H9 (cell line): ENCODE measurements around the gene ZNF263. TPM values are rescaled to one million over a fixed set of nuclear protein-coding genes. Genes with fewer than 3 reads are reported as not detected.

Source experiments
- DNase-seq: peaks from one replicate; pipeline ENCODE4 v3.0.0-alpha.2; 2017
- H2AFZ ChIP-seq: one replicate; pipeline ENCODE4 v1.6.1; 2013; ENCODE audit warnings: mild to moderate bottlenecking, low read length, control low read depth, moderate library complexity
- H2AK5ac ChIP-seq: 2 replicates; pipeline ENCODE4 v1.6.1; 2013; ENCODE audit warnings: low read length, control low read depth, mixed read lengths; ENCODE audit not compliant: insufficient read length
- H2BK120ac ChIP-seq: one replicate; pipeline ENCODE4 v1.6.1; 2013; ENCODE audit warnings: low read depth, mild to moderate bottlenecking, low read length, control low read depth, inconsistent platforms; ENCODE audit not compliant: poor library complexity, severe bottlenecking
- H2BK12ac ChIP-seq: 2 replicates; pipeline ENCODE4 v1.6.1; 2013; ENCODE audit warnings: low read length, control low read depth, mixed read lengths, low read depth; ENCODE audit not compliant: insufficient read length
- H2BK15ac ChIP-seq: 2 replicates; pipeline ENCODE4 v1.6.1; 2013; ENCODE audit warnings: low read depth, low read length, control low read depth
- H2BK20ac ChIP-seq: one replicate; pipeline ENCODE4 v1.6.1; 2013; ENCODE audit warnings: low read depth, mild to moderate bottlenecking, low read length, control low read depth, inconsistent platforms; ENCODE audit not compliant: poor library complexity, severe bottlenecking
- H2BK5ac ChIP-seq: 2 replicates; pipeline ENCODE4 v1.6.1; 2013; ENCODE audit warnings: low read length, control low read depth, mixed read lengths; ENCODE audit not compliant: insufficient read length
- H3K14ac ChIP-seq: 2 replicates; pipeline ENCODE4 v1.6.1; 2013; ENCODE audit warnings: low read length, control low read depth; ENCODE audit not compliant: insufficient read depth
- H3K18ac ChIP-seq: 2 replicates; pipeline ENCODE4 v1.6.1; 2013; ENCODE audit warnings: low read depth, mild to moderate bottlenecking, mixed read lengths, low read length, control low read depth; ENCODE audit not compliant: insufficient read length
- H3K23ac ChIP-seq: 2 replicates; pipeline ENCODE4 v1.6.1; 2013; ENCODE audit warnings: low read length, control low read depth, mixed read lengths, low read depth; ENCODE audit not compliant: insufficient read length
- H3K23me2 ChIP-seq: 2 replicates; pipeline ENCODE4 v1.6.1; 2013; ENCODE audit warnings: low read depth, mild to moderate bottlenecking, mixed read lengths, low read length, control low read depth; ENCODE audit not compliant: insufficient read length, poor library complexity, severe bottlenecking
- H3K27ac ChIP-seq: 2 replicates; pipeline ENCODE4 v1.5.1; 2013; ENCODE audit warnings: low read length, control low read depth, mixed read lengths, low read depth; ENCODE audit not compliant: insufficient read length
- H3K27me3 ChIP-seq: 2 replicates; pipeline ENCODE4 v1.6.1; 2013; ENCODE audit warnings: low read length, control low read depth, inconsistent platforms; ENCODE audit not compliant: insufficient read depth
- H3K4ac ChIP-seq: 2 replicates; pipeline ENCODE4 v1.6.1; 2013; ENCODE audit warnings: low read depth, mild to moderate bottlenecking, control low read depth, inconsistent platforms, low read length, moderate library complexity
- H3K4me1 ChIP-seq: 2 replicates; pipeline ENCODE4 v1.6.1; 2013; ENCODE audit warnings: low read length, control low read depth, inconsistent platforms; ENCODE audit not compliant: insufficient read depth
- H3K4me2 ChIP-seq: 2 replicates; pipeline ENCODE4 v1.6.1; 2013; ENCODE audit warnings: low read length, control low read depth, mixed read lengths; ENCODE audit not compliant: insufficient read length, insufficient read depth
- H3K56ac ChIP-seq: 2 replicates; pipeline ENCODE4 v1.6.1; 2013; ENCODE audit warnings: low read depth, mild to moderate bottlenecking, mixed read lengths, low read length, control low read depth; ENCODE audit not compliant: insufficient read length
- H3K79me1 ChIP-seq: 2 replicates; pipeline ENCODE4 v1.6.1; 2013; ENCODE audit warnings: low read depth, mild to moderate bottlenecking, moderate library complexity, low read length, control low read depth, inconsistent platforms; ENCODE audit not compliant: insufficient read depth, poor library complexity, severe bottlenecking
- H3K79me2 ChIP-seq: 2 replicates; pipeline ENCODE4 v1.6.1; 2013; ENCODE audit warnings: low read length, control low read depth, inconsistent platforms; ENCODE audit not compliant: insufficient read depth
- H3K9ac ChIP-seq: 2 replicates; pipeline ENCODE4 v1.6.1; 2013; ENCODE audit warnings: low read length, control low read depth, mixed read lengths; ENCODE audit not compliant: insufficient read length; ENCODE audit errors: extremely low read depth
- H3K9me3 ChIP-seq: one replicate; pipeline ENCODE4 v1.6.1; 2013; ENCODE audit warnings: low read depth, low read length, inconsistent platforms; ENCODE audit not compliant: control insufficient read depth
- H3T11ph ChIP-seq: one replicate; pipeline ENCODE4 v1.6.1; 2013; ENCODE audit warnings: mild to moderate bottlenecking, low read length, control low read depth, inconsistent platforms
- H4K20me1 ChIP-seq: one replicate; pipeline ENCODE4 v1.6.1; 2013; ENCODE audit not compliant: control insufficient read depth, insufficient read length, insufficient read depth
- H4K5ac ChIP-seq: 2 replicates; pipeline ENCODE4 v1.6.1; 2013; ENCODE audit warnings: low read depth, mild to moderate bottlenecking, mixed read lengths, low read length, control low read depth; ENCODE audit not compliant: insufficient read length
- H4K8ac ChIP-seq: replicated peaks from 2 replicates; pipeline ENCODE4 v1.6.1; 2013; ENCODE audit warnings: low read length, control low read depth, mixed read lengths, low read depth; ENCODE audit not compliant: insufficient read length
- H4K91ac ChIP-seq: 2 replicates; pipeline ENCODE4 v1.6.1; 2013; ENCODE audit warnings: low read depth, mild to moderate bottlenecking, moderate library complexity, mixed read lengths, low read length, control low read depth; ENCODE audit not compliant: insufficient read length
- H3K27ac Mint-ChIP-seq, 3 experiments: 2 replicates in 2 of 3; 3 replicates in 1 of 3; pipeline ENCODE4 v1.8.0; 2020 to 2021; ENCODE audit warnings: mixed read lengths in 3 of 3, mild to moderate bottlenecking in 1 of 3, moderate library complexity in 1 of 3
- H3K27me3 Mint-ChIP-seq: 2 replicates; pipeline ENCODE4 v1.8.0; 2021; ENCODE audit warnings: low read depth, mild to moderate bottlenecking, moderate library complexity, mixed read lengths
- H3K36me3 Mint-ChIP-seq, 3 experiments: 2 replicates in 2 of 3; 3 replicates in 1 of 3; pipeline ENCODE4 v1.8.0; 2020 to 2021; ENCODE audit warnings: low read depth in 3 of 3, mixed read lengths in 3 of 3; ENCODE audit not compliant: insufficient read depth in 1 of 3
- H3K4me1 Mint-ChIP-seq, 2 experiments: 2 replicates each; pipeline ENCODE4 v1.8.0; 2020; ENCODE audit warnings: mixed read lengths in 2 of 2
- H3K4me3 Mint-ChIP-seq, 2 experiments: 2 replicates in 1 of 2; 3 replicates in 1 of 2; pipeline ENCODE4 v1.8.0; 2020 to 2021; ENCODE audit warnings: mild to moderate bottlenecking in 2 of 2, mixed read lengths in 2 of 2, moderate library complexity in 1 of 2
- H3K9me3 Mint-ChIP-seq, 2 experiments: 2 replicates in 1 of 2; 3 replicates in 1 of 2; pipeline ENCODE4 v1.8.0; 2020; ENCODE audit warnings: mild to moderate bottlenecking in 2 of 2, mixed read lengths in 2 of 2, moderate library complexity in 1 of 2
- WGBS: extraction: QIAGEN DNeasy Blood & Tissue Kit; methylation state at CpG from one replicate; pipeline ENCODE4 v1.1.7; 2013; ENCODE audit warnings: missing lambda C conversion rate, low lambda C conversion rate, mixed read lengths; ENCODE audit not compliant: insufficient read length; ENCODE audit errors: extremely low coverage; 5-methylcytosine and 5-hydroxymethylcytosine counted together
- total RNA-seq: library from RNA; stranded (reverse); gene quantifications from 2 replicates; pipeline ENCODE4 v1.2.1, GENCODE V29; 2021
- TF ChIP-seq, protein P1 (sequence below): fragments of 200-600 bp; sonication (generic); conservative IDR thresholded peaks from 3 replicates; pipeline ENCODE4 v1.8.0; 2021; ENCODE audit warnings: antibody characterized with exemption, mild to moderate bottlenecking

Gene ZNF263
- total RNA-seq, 1 experiment from 2014 or later, result 35.7 TPM

DNA sequence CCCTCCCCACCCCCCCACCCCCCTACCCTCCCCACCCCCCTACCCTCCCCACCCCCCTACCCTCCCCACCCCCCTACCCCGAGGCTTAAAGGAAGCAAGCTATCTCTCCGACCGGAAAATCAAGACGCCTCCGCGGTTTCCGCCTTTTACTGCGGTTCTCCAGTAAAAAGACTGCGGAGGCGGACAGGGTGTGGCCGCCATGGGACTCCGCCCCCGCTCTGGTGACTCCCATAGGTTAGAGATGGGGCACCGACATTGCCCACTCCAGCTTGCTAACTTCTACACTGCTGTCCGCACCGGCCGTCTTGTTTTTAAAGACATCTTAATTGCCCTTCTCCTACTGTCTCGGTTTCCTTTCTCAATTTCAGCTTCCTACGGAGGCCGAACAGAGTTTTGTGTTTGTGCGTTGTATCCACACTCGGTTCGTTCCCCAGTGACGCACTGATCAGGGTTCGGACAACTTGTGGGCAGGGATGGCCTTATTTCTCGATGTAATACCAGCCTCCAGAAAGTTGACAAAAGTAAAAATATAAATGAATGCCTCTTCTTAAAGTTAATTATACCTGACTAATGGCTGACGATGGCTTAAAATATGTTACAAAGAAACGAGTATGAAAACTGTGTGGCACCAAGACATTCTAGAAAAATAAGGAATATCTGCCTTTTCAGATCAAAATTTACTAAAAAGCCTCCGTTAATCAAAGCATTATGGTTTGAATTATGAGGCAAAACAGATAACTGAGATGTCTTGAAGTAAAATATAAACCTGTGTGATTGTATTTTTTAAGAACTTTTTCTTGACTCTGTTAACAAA lies 47.2 kb upstream of the ZNF263 start:
- Mint-ChIP-seq H3K36me3 (peaks cover 25 to 30% (median 26%) of the 10 kb centered on the region in 3 experiments), H3K27ac (peak overlapping the region in 1 of 3 experiments; percentile 54; a peak in 1 of 7 replicates), H3K27me3 (peaks cover 7% of the 10 kb centered on the region), H3K9me3 (peaks cover 39 to 45% of the 10 kb centered on the region in 2 experiments), H3K4me3 (peak overlapping the region; percentile 42 to 75), H3K4me1 (peaks cover 10 to 13% of the 10 kb centered on the region in 2 experiments)
- Histone ChIP-seq H3K27me3 (no peaks in the 10 kb centered on the region), H2BK5ac (no peak overlapping the region), H3K23ac (no peak overlapping the region), H2BK15ac (0 out of 2 replicates have a peak overlapping the region, but pooled peaks have one; percentile 37), H2AFZ (no peak overlapping the region), H3K79me2 (no peaks in the 10 kb centered on the region), H2BK20ac (no peak overlapping the region), H3K4me1 (no peaks in the 10 kb centered on the region), H3K56ac (no peak overlapping the region), H3K4ac (no peak overlapping the region), H3K23me2 (no peaks in the 10 kb centered on the region), H3K18ac (no peak overlapping the region), H3K4me2 (no peak overlapping the region), H4K5ac (no peak overlapping the region), H3T11ph (no peak overlapping the region), H2BK120ac (no peak overlapping the region), H3K9me3 (no peaks in the 10 kb centered on the region), H2AK5ac (no peak overlapping the region), H3K14ac (no peak overlapping the region), H2BK12ac (no peak overlapping the region), H3K27ac (no peak overlapping the region), H3K79me1 (peaks cover 3% of the 10 kb centered on the region), H3K9ac (no peak overlapping the region), H4K91ac (no peak overlapping the region), H4K8ac (no peak overlapping the region), H4K20me1 (no peaks in the 10 kb centered on the region)
- TF ChIP-seq, protein P1, sequence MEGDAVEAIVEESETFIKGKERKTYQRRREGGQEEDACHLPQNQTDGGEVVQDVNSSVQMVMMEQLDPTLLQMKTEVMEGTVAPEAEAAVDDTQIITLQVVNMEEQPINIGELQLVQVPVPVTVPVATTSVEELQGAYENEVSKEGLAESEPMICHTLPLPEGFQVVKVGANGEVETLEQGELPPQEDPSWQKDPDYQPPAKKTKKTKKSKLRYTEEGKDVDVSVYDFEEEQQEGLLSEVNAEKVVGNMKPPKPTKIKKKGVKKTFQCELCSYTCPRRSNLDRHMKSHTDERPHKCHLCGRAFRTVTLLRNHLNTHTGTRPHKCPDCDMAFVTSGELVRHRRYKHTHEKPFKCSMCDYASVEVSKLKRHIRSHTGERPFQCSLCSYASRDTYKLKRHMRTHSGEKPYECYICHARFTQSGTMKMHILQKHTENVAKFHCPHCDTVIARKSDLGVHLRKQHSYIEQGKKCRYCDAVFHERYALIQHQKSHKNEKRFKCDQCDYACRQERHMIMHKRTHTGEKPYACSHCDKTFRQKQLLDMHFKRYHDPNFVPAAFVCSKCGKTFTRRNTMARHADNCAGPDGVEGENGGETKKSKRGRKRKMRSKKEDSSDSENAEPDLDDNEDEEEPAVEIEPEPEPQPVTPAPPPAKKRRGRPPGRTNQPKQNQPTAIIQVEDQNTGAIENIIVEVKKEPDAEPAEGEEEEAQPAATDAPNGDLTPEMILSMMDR, result no peak
- no CpG with 5 or more reads among the region's 29 CpGs for WGBS
- DNase-seq, result peak; percentile 72
